ENCODE results near the gene ITGA8. TPM values are rescaled to one million over a fixed set of nuclear protein-coding genes. Genes with fewer than 3 reads are reported as not detected.

Gene ITGA8
- polyA plus RNA-seq, 3 donors = 47.9 to 51.5 (median 51.0) TPM

DNA sequence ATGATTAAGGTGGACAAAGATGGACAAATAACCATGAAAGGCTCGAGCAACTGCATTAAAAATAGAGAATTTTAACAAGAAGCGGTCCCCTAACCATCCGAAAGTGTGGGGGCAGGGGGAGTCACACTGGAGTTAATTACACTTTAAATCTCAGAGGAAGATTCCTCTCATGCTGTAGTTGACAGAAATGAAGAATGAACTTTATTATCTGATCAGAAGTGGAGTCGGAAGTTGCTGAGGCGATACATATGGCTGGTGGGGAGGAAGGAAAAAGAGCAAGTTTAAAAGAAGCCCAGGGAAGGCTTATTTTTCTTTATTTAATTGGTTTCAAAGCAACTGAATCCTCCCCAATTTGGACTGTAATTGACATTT, 246.3 kb downstream of the ITGA8 start:
- peak in 1 of 3 donors; percentile 60 for DNase-seq (ENCODE audit: low read depth in 3 of 3, low spot score in 2 of 3)

DNA sequence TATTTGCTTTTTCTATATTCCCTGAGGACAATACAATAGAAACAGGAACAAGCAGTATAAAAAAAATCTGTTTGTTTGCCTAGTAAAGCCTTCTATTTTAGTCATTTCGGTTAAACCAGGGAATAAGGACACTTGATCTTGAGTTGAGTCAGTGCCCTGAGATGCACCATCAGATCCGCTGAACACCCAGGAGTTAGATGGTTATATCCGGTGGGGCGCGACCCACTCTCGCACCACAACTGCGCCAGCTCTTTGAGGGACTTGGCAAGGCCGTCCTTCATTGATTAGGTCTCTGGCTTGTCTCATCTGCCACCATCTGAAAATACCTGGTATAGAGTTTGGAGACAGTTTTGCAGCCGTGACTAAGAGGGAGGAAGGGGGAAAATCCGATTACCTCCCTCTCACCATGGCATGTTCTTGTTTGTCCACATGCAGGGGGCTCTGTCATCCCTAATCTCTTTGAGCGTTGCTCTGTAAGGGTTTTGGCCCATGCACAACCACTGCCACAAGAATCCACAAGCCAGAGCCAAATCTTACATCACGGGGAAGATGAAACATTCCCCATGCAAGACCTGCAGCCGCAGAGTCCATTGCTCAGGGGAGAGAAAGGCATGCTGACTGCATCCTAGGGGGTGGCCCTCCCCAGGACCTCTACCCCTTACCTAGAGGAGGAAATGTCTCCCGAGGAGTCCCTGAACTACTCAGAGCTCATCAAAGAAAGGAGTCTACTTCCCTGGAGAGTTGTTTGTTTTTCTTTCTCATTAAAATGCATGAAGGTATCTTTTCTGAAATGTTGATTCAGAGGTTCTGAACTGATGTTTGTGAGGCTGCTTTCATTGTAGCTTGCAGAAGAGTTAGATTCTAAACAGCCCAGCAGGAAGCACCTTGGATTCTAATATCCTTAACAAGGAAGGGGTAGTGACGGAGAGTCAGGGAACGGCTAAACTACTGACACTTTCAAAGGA, 247.0 kb downstream of the ITGA8 start:
- DNase-seq (ENCODE audit: low read depth in 3 of 3, low spot score in 2 of 3) = no peak

DNA sequence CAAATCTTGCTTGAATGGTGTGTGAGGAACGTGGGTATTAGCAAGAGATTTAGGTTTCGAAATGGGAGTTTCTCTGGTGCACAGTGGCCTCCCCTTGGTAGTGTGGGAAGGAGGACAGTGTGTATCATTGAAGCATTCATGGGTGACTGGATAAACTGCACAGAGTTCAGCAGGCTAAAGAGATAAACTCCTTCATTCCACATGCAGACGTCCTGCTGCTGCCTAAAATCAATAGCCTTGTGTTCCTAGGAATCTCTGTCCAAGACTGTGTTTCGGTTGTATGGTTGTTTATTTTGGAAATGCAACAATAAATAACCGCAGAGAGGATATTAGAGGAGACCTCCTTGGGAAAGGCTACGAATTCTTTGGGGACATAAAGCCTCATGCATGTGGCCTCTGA, 247.7 kb downstream of the ITGA8 start:
- no peak for DNase-seq (ENCODE audit: low read depth in 3 of 3, low spot score in 2 of 3)

DNA sequence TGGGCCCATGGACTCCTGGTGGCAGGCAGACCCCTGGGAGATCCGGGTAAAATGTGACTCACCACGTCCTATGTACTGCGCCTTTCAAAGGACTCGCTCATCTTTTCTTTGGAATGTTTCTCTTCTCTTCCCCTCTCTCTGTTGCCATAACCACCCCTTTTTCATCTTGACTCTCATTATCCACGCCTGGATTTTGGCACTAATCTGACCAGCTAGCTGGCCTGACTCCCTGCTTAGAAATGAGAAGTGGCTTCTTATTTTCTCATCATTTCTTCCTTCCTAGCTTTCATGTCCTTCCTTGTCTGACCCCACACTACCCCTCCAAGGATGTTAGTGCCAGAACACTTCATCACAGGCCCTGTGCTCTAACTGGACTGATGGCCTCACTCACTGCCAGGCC, 250.6 kb downstream of the ITGA8 start:
- no peak for DNase-seq (ENCODE audit: low read depth in 3 of 3, low spot score in 2 of 3)

DNA sequence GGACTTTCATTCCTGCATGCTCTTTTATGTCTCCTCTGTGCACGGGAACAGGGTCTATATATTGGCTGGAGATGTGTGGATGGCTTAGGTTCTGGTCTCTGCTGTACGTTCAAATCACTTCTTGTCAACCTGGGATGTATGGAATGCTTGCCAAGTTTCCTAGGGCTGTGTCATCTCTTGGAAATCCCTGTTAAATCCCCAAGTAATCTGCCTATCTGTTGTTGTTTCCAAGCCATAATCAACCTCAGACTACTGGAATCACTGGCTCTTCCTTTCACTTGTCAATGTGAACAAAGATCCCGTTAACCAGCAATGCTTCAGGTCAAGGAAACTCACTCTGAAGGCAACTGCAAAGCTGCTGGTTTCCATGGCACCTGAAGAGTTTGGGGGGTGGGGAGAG, 255.3 kb downstream of the ITGA8 start:
- no peak for DNase-seq (ENCODE audit: low read depth in 3 of 3, low spot score in 2 of 3)

Other genes starting within 250 kb of the ITGA8 start
- gene MINDY3, start 140.6 kb upstream of the ITGA8 start, polyA plus RNA-seq (ENCODE audit: insufficient read length in 3 of 3) = 10 to 100 TPM; 42.9 to 45.1 (median 44.9) TPM